ENCODE measurements around the gene SLC38A10.
A peak's percentile ranks its signal among the peaks of the same experiment; 100 is the strongest.
"Not testable (repeated sequence)": the region's sequence is repeated elsewhere in the genome, so short reads cannot be mapped to it uniquely, and the experiment has no call there.

Gene SLC38A10

DNA sequence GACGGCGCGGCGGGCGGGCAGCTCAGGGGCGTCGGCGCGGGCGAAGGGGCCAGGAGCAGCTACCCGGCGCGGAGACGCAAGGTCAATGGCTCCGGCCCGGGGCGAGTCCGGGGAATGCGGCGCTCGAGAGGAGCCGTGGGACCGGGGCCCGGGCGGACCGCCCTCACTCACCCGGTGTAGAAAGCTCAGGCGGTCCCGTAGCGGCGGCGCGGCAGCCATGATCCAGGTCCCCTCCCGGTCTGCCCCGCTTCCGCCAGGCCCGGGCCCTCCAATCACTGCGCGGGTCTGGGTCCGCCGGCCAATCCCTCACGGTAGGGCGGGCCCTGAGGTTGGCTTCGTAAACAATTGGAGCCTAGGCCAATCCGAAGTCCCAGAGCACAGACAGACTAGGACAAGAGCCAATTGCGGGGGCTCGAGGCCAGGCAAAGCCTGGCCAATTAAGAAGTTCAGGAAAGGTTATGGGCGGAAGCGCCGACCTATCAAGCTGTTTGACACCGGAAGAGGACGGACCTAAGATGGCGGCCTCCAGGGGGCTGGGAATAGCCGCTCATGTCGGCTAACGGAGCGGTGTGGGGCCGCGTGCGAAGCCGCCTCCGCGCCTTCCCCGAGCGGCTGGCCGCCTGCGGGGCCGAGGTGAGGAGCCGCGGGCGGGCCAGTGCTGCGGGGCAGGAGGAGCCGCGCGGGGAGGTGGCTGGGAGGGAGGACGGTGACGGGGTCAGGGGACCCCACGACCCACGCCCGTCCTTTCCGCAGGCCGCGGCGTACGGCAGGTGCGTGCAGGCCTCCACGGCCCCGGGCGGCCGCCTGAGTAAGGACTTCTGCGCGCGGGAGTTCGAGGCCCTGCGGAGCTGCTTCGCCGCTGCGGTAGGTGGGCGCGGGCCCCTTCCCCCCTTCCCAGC lies 56.0 kb downstream of the SLC38A10 start, which contains the start of the genes NDUFAF8 and TEPSIN:
Gene NDUFAF8, plus strand, starts transcription at position 504 of the 899 bp plus-strand sequence. Its CDS starts 46 bp downstream, at position 550.
Gene TEPSIN, minus strand, starts transcription at position 241 of the 899 bp plus-strand sequence. Its CDS starts 22 bp downstream, at position 219.
- peak; percentile 97 for DNase-seq

DNA sequence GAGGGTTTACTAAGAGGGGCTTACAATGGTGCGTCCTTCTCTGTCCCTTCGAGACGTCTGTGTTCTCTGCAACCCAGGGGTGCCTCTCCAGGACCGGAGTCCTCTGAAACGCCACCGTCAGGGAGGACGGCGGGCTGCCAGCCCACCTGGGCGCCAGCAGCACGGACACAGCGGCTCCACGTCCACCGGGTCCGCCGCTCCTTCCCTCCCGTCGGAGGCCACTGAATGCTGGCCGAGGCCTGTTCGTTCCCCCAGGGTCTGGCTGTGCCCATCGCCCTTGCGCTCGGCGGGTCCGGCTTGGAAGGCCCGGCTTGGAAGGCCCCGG lies 56.7 kb downstream of the SLC38A10 start:
- no peak for DNase-seq

DNA sequence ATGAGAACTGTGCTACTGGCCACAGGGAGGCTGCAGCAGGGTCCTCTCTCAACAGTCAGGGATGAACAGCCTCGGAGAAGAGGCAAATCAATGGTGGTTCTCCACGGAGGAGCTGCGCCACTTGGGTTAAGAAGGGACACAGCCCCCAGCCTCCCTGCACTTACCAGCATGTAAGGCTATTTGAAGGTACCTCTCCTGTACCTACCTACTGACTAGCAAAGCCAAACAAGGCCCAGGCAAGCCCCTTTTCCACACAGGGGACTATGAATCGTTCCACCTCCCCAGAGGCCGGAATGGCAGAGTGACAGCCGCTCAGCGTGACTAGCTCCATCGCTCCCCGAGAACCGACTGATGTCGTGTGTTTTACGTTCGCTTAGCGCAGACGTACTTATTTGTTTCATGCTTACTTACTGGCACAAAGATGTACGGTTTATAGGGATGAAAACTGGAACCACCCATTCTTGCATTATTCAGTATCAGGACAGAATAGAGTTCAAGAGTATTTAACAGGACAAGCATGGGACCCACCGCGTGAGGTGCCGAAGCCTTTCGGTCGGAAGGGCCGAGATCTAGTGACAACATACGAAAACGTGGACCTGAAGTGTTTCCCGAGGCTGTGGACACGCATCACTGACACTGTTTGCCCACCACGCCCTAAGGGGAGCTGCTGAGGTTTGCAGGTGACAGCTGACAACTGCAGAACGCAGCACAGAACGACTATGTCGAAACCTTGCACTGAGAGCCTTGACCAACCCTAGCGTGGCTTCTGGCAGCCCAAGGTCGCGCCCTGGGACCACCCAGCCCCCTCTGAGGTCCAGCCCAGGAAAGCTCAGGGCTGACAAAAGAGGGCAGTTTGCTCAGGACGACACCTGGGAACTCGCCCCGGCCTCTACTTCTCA lies 57.3 kb downstream of the SLC38A10 start:
- no peak for DNase-seq

DNA sequence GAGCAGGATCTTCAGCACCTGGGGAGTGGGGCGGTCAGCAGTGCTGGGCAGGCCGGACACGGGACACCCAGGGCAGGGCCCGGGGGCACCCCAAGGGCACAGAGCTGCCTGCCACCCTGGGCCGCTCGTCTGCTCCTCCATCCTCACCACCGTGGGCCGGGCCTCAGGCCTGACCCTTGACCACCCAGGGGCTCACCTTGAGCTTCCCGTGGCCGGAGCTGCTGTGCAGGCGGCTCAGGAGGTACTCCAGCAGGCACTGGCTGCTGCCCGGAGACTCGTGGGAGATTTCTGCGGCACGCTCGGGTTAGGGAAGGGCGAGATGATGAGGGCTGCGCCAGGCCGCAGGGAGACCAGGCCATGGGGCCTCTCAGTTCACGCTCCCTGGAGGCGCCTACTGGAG lies 58.3 kb downstream of the SLC38A10 start:
- DNase-seq, result no peak

DNA sequence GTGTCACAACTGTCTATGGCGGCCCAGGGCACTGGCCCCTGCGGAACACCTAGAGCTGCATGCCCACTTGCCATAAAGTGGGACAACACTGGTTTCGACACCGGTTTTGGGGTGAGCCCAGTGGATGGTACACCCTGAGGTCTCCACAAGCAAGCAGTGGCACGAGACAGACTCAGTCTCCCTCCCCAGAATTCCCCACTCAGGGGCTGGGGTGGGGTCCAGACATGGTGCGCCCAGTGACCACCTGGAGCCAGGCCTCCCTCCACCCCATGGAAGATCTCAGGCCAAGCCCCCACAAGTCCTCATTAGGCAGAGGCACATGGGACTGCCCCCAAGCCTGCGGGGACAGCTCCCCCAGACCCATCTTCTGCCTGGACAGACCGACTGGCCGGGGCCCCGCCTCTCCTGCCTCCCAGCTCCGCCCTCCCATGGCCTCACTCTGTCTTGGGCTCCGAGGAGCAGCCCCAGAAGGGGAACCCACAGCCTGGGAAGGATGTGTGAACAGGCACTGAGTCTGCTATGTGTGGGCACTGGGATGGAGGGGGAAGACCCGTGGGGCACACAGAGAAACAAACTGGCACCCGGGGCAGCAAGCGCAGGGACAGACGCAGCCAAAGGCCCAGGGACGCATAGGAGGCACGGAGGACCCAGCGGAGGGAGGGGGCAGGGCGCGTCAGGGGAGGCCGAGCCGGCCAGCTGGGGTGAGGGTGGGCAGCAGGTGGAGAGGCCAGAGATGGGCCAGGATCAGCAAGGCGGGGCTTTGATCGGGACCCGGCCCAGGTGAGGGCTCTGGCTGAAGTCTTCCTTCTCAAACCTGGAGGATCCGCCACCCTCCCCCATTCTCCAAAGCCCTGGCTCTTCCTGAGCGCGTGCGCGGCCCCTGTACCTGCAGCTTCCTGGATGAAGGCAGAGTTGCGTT lies 59.0 kb downstream of the SLC38A10 start:
- no peak for DNase-seq

DNA sequence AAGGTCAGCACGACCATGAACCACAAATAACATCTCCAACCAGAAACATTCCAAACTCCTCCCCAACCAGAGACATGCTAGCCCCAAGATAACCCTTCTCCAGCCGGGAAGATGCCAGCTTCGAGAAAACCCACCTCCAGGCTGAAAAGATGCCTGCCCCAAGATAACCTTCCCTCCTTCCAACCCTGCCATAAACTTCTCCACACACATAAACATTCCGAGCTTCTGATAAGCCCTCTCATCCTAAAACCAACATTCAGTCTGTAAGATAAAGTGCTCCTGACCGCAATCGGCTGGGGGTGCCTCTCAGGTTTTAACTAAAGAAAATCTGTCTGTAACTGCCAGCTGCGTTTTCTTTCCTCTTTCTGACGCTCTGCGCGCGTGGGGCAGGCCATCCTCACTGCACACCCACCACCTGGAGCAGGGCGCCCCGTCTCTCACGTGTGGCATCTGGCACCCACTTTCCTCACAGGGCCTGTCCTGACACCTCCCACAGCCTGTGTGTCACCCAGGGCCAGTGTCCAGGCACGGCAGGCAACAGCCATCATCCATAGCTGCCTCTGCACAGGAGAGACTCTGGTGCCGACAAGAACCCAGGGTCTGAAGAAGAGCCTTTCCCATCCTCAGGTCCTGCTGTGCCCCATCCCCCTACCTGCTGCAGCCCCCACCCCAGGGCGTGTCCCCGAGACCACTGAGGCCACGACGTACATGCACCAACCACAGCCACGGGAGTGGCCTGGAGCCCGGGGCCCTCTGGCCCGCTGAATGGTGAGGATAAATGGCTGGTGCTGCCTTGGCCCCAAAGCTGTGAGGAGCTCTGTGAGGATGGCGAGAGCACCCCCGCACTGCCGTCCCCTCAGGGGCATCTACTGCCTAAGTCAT lies 59.9 kb downstream of the SLC38A10 start:
- DNase-seq, result no peak

DNA sequence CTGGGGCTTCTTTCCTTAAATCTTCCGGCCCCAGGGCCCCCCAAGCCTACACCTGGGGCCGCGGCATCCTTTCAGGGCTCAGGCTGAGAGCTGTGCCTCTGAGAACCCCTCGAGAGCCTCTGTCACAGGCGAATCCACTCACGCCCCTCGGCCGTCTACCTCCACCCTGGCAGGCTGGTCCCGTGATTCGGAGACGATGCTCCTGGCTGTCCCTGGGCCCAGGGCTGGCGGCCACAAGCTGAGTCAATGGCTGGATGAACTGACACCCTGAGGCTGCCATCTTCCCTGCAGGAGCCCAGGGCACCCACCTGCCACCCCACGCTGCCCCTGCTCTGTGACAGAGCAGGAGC lies 60.6 kb downstream of the SLC38A10 start:
- DNase-seq, result no peak

DNA sequence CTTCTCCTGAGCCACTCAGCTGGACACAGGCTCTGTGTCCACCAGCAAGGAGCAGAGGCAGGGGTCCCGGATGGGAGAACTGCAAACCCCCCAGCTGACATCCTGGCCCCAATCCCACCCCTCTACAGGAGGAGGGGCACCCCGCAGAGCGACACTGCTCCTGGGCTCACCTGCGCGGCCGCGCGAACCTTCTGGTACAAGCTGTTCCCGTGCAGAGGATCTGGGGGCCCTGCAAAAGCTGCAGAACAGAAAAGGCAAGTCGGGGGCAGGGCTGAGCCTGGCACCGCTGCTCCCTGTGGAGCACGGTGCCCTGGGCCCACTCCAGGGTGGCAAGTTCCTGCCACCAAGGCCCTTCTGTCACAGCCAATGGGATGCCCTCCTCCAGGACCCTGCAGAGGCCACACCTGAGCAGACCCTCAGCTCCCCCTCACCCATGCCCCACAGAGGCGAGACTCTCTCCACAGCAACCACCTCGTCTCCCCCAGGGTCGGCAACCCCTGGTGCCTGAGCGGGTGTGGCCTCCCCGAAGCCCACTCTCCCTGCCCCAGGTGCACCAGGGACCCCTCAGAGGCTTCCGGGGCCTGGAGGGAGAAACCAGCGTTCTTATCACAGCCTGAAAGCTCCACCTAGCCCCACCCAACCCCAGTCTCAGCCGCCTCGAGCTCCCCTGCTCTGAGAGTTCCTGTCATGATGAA lies 61.1 kb downstream of the SLC38A10 start:
- DNase-seq, result no peak

DNA sequence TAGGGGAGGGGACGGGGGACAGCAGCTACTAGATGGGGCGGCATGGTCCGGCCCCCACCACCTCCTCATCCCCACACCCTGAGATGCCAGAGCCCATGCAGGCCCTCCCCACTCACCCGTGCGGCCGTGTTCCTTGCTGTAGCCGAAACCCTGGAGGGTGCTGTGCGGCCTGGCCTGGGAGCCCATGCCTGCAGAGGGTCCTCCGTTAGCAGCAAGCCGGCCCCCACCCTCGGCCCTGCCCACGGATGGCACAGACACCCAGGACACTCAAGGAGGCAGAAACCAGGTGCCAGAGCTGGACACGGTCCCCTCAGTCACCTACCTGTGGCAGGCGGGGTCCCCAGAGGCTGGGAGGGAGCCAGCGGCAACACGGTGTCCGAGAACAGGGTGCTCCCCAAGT lies 61.8 kb downstream of the SLC38A10 start:
- no peak for DNase-seq

DNA sequence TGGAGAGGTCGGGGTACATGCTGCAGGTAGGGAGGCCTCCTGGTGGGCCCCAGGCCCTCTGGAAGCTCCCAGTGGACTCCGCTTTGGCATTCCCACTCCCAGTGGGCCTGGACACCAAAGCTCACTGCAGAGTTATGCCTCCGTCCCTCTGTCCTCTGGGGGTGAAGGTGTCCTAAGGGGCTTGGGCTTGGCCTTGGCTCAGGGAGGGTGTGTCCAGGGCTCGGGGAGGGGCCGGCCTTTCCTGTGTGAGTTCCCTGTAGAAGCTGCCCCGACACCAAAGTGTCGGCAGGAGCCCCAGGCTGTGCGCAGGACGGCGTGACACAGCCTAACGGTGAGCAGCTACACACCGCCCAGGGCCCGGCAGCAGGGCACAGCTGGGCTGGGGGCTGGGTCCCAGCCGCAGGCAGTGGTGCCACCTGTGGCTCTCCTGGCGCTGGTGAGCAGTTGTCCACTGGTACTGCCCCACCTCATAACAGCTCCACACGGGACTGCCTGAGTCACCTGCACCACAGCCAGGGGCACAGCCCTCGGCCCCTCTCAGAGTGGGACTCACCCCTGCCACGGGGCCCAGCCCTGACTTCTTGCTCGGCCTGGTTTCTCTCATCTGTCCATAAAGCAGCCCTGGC lies 62.4 kb downstream of the SLC38A10 start:
- no peak for DNase-seq

DNA sequence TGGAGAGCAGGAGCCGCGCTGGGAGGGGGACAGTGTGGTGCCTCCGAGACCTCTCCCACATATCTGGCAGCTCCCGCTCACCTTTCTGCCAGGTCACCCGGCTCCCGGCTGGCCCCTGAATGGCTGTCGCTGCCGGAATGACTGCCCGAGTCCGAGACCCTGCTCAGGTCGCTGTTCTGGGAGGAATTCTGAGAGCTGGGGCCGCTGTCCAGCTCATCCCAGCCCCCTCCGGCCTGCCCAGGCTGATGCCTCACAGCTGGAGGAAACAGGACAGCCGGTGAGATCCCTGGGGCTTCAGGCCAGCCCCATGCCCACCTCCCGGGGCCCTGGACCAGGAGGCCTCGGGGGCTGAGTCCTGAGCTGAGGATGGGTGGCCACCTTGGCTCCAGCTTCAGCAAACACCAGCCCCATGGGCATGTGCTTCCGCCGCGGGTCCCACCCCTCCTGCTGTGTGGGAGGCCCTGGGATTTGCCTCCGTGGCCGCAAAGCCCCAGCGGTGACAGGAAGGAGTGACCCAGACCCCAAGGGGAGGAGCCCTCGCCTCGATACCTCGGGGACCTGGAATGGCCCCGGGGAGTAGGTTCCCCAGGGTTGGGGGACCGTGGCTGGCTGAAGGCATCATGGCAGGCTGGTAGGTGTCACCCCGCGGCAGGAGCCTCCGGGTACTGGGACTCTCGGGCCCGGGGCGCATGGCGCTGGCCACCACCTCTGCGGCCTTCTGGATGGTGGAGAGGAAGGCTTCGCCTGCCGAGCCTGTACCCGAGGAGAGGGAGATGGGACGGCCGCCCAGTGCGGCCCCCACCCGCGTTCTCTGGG lies 63.1 kb downstream of the SLC38A10 start:
- no peak for DNase-seq

DNA sequence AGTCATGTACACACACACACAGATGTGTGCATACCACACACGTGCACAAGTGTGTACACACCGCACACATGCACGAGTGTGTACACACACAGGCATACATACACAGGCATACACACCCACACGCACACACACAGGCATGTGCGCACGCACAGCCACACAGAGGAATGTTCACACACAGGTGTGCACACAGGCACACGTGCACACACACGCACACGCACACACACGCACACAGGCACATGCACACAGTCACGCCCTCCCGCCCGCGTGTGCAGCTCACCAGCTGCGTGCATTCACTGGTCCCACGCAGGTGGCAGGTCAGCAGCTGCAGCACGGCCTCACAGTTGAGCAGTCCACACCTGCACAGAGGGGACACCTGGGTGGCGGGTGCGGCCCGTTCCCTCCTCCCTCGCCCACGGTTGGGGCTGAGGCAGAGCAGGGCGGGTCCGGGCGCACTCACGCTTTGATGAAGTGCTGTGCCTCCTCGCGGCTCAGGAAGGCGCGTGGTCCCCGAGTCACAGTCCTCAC lies 63.9 kb downstream of the SLC38A10 start:
- no peak for DNase-seq

DNA sequence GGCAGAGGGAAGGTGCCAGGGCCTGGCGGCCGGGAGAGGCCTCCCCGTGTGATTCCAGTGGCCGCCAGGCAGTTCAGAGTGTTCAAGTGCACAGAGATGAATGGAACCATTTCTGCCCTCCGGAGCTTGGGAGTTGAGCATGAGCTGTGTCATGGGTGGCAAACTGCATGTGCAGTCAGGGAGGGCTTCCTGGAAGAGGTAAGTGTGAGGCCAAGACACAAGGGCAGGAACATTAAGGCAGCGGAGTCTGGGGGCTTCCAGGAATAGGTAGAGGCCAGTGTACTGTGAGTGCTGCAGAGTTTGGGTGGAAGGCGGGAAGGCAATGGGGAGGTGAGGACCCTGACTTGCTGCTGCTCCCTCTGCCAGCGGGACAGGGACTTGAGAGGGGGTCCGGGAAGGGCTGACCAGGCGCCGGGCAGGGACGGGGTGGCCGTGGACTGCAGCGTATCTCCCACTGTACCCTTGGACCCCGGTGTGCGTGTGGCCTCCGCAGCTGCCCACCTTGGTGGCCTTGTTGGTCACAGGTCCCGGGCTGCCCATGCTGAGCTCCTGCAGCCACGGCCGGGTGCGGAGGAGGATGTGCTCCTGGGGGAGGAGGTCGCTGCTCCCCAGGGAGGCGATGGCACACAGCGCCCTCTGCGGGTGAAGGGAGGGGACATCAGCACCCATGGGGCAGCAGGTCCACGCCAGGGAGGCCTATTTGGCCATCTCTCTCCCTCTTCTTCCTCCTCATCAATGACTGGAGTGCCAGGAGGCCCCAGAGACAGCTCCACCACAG lies 64.9 kb downstream of the SLC38A10 start:
- DNase-seq, result no peak

DNA sequence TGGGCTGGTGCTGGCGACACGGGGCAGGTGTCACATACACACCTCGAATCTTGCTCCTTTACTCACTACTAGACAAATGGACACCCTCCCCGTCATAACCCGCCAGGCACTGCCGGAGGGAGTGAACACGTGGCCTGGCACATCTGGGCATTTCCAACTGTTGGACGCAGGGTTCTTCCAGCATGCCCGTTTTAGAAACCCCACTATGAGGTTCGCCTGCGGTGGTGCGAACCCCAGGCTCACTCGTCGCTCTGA lies 65.5 kb downstream of the SLC38A10 start:
- DNase-seq, result no peak

DNA sequence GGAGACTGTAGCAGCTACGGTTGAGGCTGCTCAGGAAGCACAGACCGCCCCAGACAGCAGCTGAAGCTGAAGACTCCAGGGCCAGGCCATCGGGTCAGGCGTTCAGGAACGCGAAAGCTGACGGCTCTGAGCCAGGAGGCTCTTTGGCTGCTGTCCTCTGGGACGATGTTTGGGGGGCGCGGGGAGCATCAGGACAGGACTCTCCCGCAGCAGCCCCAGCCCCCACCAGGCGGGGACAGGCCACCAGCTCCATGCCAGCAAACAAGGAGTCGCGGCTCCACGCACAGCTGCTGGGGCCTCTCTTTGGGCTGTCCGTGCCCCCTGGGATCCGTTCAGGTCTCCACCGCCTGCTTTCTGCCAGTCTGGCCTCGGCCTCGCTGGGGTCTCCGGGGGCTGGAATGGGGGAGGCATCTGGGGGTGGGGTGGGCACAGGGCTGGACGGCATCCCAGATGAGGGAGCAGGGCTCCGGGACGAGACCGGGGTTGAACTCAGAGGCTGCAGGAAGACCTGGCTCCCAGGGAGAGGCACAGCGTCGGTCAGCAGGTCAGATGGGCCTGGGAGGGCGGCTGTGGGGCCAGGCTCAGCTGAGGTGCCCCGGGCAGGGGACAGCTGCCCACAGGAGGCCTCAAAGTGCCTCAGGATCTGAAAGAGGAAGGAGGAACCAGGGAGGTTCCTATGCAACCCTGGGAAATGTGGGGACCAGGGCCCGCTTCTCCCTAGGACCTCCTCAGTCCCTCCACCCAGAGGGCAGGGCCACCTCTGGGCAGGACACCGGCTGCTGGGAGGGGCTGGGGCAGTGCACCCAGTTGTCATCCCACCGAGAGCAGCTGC lies 66.1 kb downstream of the SLC38A10 start:
- DNase-seq, result no peak

DNA sequence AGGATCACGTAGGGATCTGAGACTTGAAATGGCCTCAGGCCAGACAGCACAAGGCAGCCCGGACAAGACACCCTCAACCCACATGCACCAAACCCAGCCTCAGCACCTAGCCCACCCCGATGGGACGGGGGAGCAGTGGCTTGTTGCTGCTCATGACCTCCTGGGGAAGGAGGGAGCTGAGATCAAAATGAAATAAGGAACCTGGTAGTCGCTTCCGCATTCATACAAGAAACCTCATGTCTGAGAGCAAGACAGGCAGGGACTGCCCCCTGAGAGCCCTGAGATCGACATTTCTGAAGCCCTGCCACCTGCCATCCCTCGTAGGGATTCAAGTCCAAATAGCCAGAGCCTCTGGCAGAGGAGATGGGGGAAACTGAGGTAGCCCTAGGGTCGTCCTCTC lies 66.7 kb downstream of the SLC38A10 start:
- DNase-seq, result no peak

DNA sequence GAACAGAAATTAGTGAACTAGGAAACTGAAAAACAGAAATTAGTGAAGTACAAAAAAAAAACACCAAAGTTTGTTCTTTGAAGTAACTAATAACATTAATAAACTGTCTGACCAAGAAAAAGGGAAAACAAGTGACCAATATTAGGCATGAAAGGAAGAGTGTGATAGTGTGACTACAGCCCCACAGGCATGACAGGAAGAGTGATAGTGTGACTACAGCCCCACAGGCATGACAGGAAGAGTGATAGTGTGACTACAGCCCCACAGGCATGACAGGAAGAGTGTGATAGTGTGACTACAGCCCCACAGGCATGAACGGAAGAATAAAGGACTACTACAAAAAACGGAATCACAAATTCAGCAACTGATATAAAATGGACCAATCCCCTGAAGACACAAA lies 67.5 kb downstream of the SLC38A10 start:
- DNase-seq, result not testable (repeated sequence)

DNA sequence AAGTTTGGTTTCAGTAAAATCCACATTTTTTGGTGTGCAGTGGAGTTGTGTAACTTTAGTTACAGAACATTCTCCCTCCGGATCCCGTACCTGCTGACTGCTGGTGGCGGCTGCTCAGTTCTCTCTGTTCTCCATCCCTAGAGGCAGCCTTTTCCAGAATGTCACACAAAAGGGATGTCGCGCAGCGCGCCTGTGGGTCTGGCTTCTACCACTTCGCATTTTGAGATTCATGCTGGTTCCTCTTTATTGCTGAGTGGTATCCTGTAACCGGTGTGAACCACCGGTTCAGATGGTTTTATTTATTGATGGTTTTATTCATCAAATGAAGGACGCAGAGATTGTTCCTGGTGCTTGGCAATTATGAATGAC lies 71.4 kb downstream of the SLC38A10 start:
- no peak for DNase-seq

Measured in kidney glomerular epithelial cell (primary cell).